Osteoblast (primary cell): ENCODE results near the gene NDST3. TPM values are rescaled to one million over a fixed set of nuclear protein-coding genes. Genes with fewer than 3 reads are reported as not detected.

Experiments
- DNase-seq: peaks from one replicate; pipeline ENCODE4 v3.0.0; 2011; ENCODE audit warnings: low spot score, mixed read lengths; ENCODE audit not compliant: insufficient read length; ENCODE audit errors: missing footprints
- H2AFZ ChIP-seq: 2 replicates; pipeline ENCODE4 v1.6.0; 2011; ENCODE audit warnings: mild to moderate bottlenecking, low read length
- H3K27ac ChIP-seq: 2 replicates; pipeline ENCODE4 v1.5.1; 2011; ENCODE audit warnings: mild to moderate bottlenecking, low read depth, low read length, moderate library complexity
- H3K27me3 ChIP-seq: 2 replicates; pipeline ENCODE4 v1.6.0; 2012; ENCODE audit warnings: mild to moderate bottlenecking, control low read depth, inconsistent platforms, low read length, moderate library complexity; ENCODE audit not compliant: insufficient read depth
- H3K36me3 ChIP-seq: 2 replicates; pipeline ENCODE4 v1.5.1; 2011; ENCODE audit warnings: mild to moderate bottlenecking, low read length, control low read depth, moderate library complexity; ENCODE audit not compliant: insufficient read depth
- H3K4me1 ChIP-seq: 2 replicates; pipeline ENCODE4 v1.5.1; 2011; ENCODE audit warnings: mild to moderate bottlenecking, low read length, control low read depth, moderate library complexity; ENCODE audit not compliant: insufficient read depth
- H3K4me2 ChIP-seq: 2 replicates; pipeline ENCODE4 v1.6.0; 2011; ENCODE audit warnings: mild to moderate bottlenecking, low read length; ENCODE audit not compliant: insufficient read depth
- H3K4me3 ChIP-seq: fragments of 200-600 bp; sonication (generic); 3 replicates; pipeline ENCODE4 v1.5.1; 2012; ENCODE audit warnings: mild to moderate bottlenecking, low read length, inconsistent platforms; ENCODE audit not compliant: insufficient read depth
- H3K79me2 ChIP-seq: 2 replicates; pipeline ENCODE4 v1.6.0; 2012; ENCODE audit warnings: mild to moderate bottlenecking, low read length, control low read depth, inconsistent platforms; ENCODE audit not compliant: insufficient read depth
- H3K9me3 ChIP-seq: 2 replicates; pipeline ENCODE4 v1.5.1; 2011; ENCODE audit warnings: low read depth, low read length, control low read depth
- H4K20me1 ChIP-seq: 2 replicates; pipeline ENCODE4 v1.6.0; 2012; ENCODE audit warnings: mild to moderate bottlenecking, low read length, control low read depth; ENCODE audit not compliant: insufficient read depth
- CTCF ChIP-seq: IDR thresholded peaks from 2 replicates; pipeline ENCODE4 v1.5.1; 2011; ENCODE audit warnings: mild to moderate bottlenecking, low read depth, low read length, moderate library complexity; ENCODE audit errors: extremely low read depth
- total RNA-seq: library from RNA; depleted of rRNA; stranded (reverse); fragments of >200 nt; gene quantifications from 2 replicates; pipeline ENCODE4 v1.2.3, GENCODE V29; 2012

NDST3 gene
- total RNA-seq, 1 donor, result not detected

GRCh38 chr4:118102195-118102594 lies 67.9 kb downstream of the NDST3 start:
- Histone ChIP-seq H3K36me3 (no peaks in the 10 kb centered on the region), H3K4me3 (no peak overlapping the region), H3K27me3 (no peaks in the 10 kb centered on the region), H3K9me3 (no peaks in the 10 kb centered on the region), H4K20me1 (no peaks in the 10 kb centered on the region), H3K79me2 (no peaks in the 10 kb centered on the region), H3K27ac (no peak overlapping the region), H2AFZ (no peak overlapping the region), H3K4me2 (no peak overlapping the region), H3K4me1 (no peaks in the 10 kb centered on the region)
- TF ChIP-seq CTCF, result no peak
- DNase-seq, result no peak

GRCh38 chr4:118112117-118113046 lies 78.1 kb downstream of the NDST3 start:
- no peaks in the 10 kb centered on the region for H4K20me1 ChIP-seq
- H3K36me3 ChIP-seq, result no peaks in the 10 kb centered on the region
- H3K9me3 ChIP-seq, result no peaks in the 10 kb centered on the region
- H3K27ac ChIP-seq, result no peak overlapping the region
- H3K27me3 ChIP-seq, result no peaks in the 10 kb centered on the region
- no peak overlapping the region for H3K4me3 ChIP-seq
- no peak for DNase-seq
- H3K4me2 ChIP-seq, result no peak overlapping the region
- H3K79me2 ChIP-seq, result no peaks in the 10 kb centered on the region
- no peak for TF ChIP-seq CTCF
- H3K4me1 ChIP-seq, result no peaks in the 10 kb centered on the region
- no peak overlapping the region for H2AFZ ChIP-seq

GRCh38 chr4:118113220-118113619 lies 78.9 kb downstream of the NDST3 start:
- H2AFZ ChIP-seq, result no peak overlapping the region
- DNase-seq, result no peak
- no peak overlapping the region for H3K4me3 ChIP-seq
- TF ChIP-seq CTCF, result no peak
- no peak overlapping the region for H3K4me2 ChIP-seq
- no peaks in the 10 kb centered on the region for H3K27me3 ChIP-seq
- H3K79me2 ChIP-seq, result no peaks in the 10 kb centered on the region
- H3K36me3 ChIP-seq, result no peaks in the 10 kb centered on the region
- no peaks in the 10 kb centered on the region for H3K4me1 ChIP-seq
- no peaks in the 10 kb centered on the region for H3K9me3 ChIP-seq
- H3K27ac ChIP-seq, result no peak overlapping the region
- no peaks in the 10 kb centered on the region for H4K20me1 ChIP-seq

GRCh38 chr4:118114720-118115119 lies 80.4 kb downstream of the NDST3 start:
- Histone ChIP-seq H3K79me2 (no peaks in the 10 kb centered on the region), H2AFZ (no peak overlapping the region), H4K20me1 (no peaks in the 10 kb centered on the region), H3K4me1 (no peaks in the 10 kb centered on the region), H3K9me3 (no peaks in the 10 kb centered on the region), H3K27me3 (no peaks in the 10 kb centered on the region), H3K36me3 (no peaks in the 10 kb centered on the region), H3K4me3 (no peak overlapping the region), H3K4me2 (no peak overlapping the region), H3K27ac (no peak overlapping the region)
- no peak for DNase-seq
- TF ChIP-seq CTCF, result no peak
